ENCODE results near the gene CHCHD1.

- TF ChIP-seq CTCF (IDR thresholded peaks at IDR 0.05): no peak
- no peak for TF ChIP-seq ZFX (IDR thresholded peaks at IDR 0.05; ENCODE audit: borderline replicate concordance)
Measured at GRCh38 chr10:73812657-73813056, 30.8 kb downstream of the CHCHD1 start.
